Coronary artery (tissue), 2 donors: Measurements from ENCODE around the gene PLCH1.

Experiments used
- DNase-seq: peaks from one replicate; pipeline ENCODE4 v3.0.0-alpha.2; 2017; ENCODE audit warnings: low spot score
- H3K27ac ChIP-seq, 2 donors: fragments of 200-600 bp; sonication (generic); one replicate each; pipeline ENCODE4 v1.5.1; 2016 to 2019
- H3K4me3 ChIP-seq: fragments of 200-600 bp; sonication (generic); 2 replicates; pipeline ENCODE4 v1.5.1; 2016; ENCODE audit warnings: mild to moderate bottlenecking, moderate library complexity
- TF ChIP-seq, protein P1 (sequence below): fragments of 200-600 bp; sonication (generic); IDR thresholded peaks from one replicate; pipeline ENCODE4 v1.5.1; 2019; ENCODE audit warnings: antibody characterized with exemption

Gene PLCH1

DNA sequence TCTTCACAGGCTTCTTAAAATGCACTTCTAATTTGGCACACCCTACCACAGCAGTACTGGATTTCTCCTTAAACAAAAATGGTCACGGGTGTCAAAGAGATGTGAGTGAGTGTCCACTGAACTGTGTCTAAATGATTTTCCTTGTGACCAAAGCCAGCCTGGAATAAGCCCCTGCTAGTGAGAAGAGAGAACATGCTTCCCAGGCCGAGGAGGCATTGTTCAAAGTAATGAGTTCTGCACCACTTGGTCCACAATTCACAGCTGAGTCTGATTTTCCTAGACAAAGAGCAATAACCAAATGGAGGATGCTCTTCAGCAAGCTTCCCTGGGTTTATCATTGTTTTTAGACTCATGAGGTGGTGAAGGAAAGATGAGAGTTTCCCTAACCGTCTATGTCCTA is 3.8 kb downstream of the PLCH1 start:
- Histone ChIP-seq H3K4me3 (no peak overlapping the region), H3K27ac (no peak overlapping the region)
- TF ChIP-seq, protein P1, sequence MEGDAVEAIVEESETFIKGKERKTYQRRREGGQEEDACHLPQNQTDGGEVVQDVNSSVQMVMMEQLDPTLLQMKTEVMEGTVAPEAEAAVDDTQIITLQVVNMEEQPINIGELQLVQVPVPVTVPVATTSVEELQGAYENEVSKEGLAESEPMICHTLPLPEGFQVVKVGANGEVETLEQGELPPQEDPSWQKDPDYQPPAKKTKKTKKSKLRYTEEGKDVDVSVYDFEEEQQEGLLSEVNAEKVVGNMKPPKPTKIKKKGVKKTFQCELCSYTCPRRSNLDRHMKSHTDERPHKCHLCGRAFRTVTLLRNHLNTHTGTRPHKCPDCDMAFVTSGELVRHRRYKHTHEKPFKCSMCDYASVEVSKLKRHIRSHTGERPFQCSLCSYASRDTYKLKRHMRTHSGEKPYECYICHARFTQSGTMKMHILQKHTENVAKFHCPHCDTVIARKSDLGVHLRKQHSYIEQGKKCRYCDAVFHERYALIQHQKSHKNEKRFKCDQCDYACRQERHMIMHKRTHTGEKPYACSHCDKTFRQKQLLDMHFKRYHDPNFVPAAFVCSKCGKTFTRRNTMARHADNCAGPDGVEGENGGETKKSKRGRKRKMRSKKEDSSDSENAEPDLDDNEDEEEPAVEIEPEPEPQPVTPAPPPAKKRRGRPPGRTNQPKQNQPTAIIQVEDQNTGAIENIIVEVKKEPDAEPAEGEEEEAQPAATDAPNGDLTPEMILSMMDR, result no peak
- DNase-seq, result no peak

DNA sequence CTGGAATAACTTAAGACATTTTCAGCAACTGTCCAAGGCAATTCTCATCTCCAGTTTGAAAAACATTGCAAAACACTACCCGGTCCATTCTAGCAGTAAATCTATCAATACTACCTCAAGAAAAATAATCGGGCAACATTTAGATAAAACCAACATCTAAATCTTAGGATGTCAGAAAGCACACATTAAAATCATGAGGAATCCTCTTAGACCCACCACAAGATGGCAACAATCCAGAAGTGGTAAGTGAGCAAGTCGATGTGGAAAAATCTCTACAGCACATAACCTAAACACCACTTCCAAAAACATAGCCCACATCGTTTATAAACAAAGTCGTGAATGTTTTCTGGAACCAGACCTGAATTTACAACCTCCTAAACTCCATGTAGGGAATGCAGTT is 5.7 kb downstream of the PLCH1 start:
- TF ChIP-seq, protein P1, result no peak
- DNase-seq, result no peak
- Histone ChIP-seq H3K27ac (no peak overlapping the region), H3K4me3 (no peak overlapping the region)

DNA sequence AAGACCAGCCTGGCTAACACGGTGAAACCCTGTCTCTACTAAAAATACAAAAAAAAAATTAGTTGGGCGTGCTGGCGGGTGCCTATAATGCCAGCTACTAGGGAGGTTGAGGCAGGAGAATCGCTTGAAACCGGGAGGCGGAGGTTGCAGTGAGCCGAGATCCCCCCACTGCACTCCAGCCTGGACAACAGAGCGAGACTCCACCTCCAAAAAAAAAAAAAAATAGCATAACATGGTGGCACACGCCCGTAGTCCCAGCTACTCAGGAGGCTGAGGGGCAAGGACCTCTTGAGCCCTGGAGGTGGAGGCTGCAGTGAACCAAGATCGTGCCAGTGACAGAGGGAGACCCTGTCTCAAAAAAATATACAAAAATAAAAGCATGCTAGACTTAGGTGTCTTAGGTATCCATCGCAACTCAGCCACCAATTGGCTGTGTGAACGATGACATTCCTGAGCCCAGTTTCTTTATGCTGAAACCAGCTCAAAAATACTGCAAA is 6.2 kb downstream of the PLCH1 start:
- TF ChIP-seq, protein P1, result no peak
- H3K27ac ChIP-seq, result no peak overlapping the region
- DNase-seq, result no peak
- no peak overlapping the region for H3K4me3 ChIP-seq

DNA sequence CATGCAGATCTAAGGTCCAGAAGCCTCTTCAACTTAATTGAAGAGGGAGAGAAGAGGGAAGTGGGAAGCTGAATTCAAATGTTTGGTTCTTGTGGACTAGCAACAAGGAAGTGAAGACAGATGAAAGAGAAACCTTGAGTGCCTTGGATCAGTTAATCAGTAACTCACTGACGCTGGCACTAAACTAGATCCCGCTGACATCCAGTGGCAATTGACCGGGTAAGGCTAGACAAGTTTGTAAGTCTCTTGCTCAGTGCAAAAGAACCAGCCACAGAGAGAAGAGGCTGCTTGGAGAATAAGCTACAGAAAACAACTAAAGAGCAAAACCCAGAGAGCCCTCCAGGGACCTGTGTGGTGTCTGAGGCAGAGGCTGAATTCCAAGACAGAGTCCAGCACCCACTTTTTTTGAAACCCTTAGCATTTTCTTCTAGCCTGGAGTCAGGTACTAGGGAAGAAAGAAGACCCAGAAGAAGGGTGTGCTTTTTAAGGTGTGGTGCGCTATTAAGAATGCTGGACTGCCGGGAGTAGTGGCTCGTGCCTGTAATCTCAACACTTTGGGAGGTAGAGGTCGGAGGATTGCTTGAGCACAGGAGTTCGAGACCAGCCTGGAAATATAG is 6.9 kb downstream of the PLCH1 start:
- DNase-seq, result no peak
- H3K4me3 ChIP-seq, result no peak overlapping the region
- TF ChIP-seq, protein P1, result no peak
- H3K27ac ChIP-seq, result no peak overlapping the region

DNA sequence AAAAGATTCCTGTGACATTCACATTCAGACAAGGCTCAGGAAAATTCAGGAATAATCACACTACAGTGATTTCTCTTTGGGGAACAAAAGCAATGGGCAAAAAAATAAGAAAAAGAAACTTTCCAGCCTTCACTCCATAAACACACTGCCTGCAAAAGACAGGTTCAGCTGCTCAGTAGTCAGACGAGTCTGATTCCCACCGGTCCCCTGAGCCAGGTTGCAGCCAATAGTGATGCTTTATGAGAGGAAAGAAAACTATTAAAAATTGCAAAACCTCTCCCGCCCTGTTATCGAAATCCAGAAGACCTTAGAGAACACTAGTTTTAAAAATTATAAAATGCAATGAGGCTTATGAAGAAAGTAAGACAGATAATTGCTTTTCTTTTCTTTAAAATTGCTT is 8.5 kb downstream of the PLCH1 start:
- no peak overlapping the region for H3K27ac ChIP-seq
- DNase-seq, result no peak
- TF ChIP-seq, protein P1, result no peak
- no peak overlapping the region for H3K4me3 ChIP-seq

DNA sequence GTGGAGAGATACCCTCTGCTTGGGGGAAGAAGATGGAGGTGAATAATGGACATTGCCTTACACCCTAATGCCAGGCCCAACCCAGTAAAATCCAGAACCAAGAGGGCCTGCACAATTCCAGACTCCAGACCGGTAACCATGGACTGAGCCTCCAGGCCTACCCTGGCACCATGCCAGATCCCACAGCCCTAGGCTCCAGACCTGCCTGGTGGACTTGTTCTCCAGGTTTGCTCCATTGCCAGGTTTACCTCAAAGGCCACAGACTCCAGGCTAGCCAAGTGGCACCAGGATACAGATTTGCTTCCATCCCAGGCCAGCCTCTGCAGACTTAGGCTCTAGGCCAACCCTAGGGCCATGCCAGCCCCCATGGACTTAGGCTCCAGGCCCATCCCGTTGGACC is 14.0 kb downstream of the PLCH1 start:
- DNase-seq, result no peak
- Histone ChIP-seq H3K4me3 (no peak overlapping the region), H3K27ac (no peak overlapping the region)
- TF ChIP-seq, protein P1, result no peak

GRCh38 chr3:155727836-155728235 is 17.0 kb downstream of the PLCH1 start:
- Histone ChIP-seq H3K27ac (no peak overlapping the region), H3K4me3 (no peak overlapping the region)
- TF ChIP-seq, protein P1, result no peak
- no peak for DNase-seq
